Measurements from ENCODE around the gene CRYGN. TPM values are rescaled to one million over a fixed set of nuclear protein-coding genes. Genes with fewer than 3 reads are reported as not detected.

CRYGN gene
- total and polyA plus RNA-seq, 2 donors from 2014 or later, result 0.22 TPM; not detected in 1

DNA sequence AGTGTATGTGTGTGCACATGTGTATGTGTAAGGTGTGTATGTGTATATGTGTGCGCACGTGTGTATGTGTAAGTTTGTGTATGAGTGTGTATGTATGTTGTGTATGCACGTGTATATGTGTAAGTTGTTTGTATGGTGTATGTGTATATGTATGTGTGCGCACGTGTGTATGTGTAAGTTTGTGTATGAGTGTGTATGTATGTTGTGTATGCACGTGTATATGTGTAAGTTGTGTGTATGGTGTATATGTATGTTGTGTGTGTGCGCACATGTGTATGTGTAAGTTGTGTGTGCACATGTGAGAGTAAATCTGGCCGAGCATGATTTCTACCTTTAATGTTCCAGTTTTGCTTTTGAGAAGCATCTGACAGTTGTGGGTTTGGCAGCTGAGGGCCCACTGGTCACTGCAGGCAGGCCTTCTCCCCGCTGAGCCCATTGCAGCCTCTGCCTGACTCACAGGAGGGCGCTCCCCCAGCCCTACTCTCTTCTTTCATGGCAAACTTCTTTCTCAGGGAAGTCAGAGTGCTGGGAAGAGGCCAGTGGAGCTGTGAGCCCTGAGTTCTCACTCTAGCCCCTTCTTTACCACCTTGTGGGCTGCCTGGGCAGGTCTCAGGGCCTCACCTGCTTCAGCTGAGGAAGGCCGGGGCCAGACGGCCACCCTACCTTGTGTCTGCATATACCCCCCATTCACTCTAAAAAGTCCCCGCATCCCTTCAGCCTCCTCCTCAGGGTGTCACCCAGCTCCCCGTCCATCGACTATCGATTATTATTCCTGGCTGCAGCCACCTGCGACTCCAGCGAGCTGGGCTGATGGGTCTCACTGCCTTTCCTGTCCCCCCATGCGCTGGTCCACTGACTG is 41.3 kb downstream of the CRYGN start:
- H3K9ac ChIP-seq (ENCODE audit: low read length in 3 of 3), result no peak overlapping the region
- DNase-seq (peak in 1 of 5 donors; percentile 12), FAIRE-seq (no peak)
- peaks cover 0 to 3% (median 0%) of the 10 kb centered on the region in 3 donors for H3K9me3 ChIP-seq (ENCODE audit: control insufficient read depth in 2 of 3, insufficient read depth in 1 of 3, low read length in 3 of 3)
- TF ChIP-seq, protein P1, sequence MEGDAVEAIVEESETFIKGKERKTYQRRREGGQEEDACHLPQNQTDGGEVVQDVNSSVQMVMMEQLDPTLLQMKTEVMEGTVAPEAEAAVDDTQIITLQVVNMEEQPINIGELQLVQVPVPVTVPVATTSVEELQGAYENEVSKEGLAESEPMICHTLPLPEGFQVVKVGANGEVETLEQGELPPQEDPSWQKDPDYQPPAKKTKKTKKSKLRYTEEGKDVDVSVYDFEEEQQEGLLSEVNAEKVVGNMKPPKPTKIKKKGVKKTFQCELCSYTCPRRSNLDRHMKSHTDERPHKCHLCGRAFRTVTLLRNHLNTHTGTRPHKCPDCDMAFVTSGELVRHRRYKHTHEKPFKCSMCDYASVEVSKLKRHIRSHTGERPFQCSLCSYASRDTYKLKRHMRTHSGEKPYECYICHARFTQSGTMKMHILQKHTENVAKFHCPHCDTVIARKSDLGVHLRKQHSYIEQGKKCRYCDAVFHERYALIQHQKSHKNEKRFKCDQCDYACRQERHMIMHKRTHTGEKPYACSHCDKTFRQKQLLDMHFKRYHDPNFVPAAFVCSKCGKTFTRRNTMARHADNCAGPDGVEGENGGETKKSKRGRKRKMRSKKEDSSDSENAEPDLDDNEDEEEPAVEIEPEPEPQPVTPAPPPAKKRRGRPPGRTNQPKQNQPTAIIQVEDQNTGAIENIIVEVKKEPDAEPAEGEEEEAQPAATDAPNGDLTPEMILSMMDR (IDR thresholded peaks at IDR 0.05; ENCODE audit: borderline replicate concordance, extremely low read depth, insufficient read depth), result no peak
- H3K27me3 ChIP-seq (ENCODE audit: control insufficient read depth, insufficient read depth, low read length), result no peaks in the 10 kb centered on the region
- H3K36me3 ChIP-seq (ENCODE audit: control insufficient read depth in 2 of 3, insufficient read depth in 3 of 3, low read length in 3 of 3), result peaks cover 0 to 8% (median 0%) of the 10 kb centered on the region in 3 donors
- intact Hi-C loops (cut with DNase I), result no loop called here
- H3K27ac ChIP-seq (ENCODE audit: low read depth in 2 of 2, low read length in 2 of 2), result no peak overlapping the region
- peaks cover 0 to 4% (median 0%) of the 10 kb centered on the region in 3 donors for H3K4me1 ChIP-seq (ENCODE audit: control insufficient read depth in 2 of 3, insufficient read depth in 2 of 3, low read depth in 1 of 3, low read length in 3 of 3)
- no peak overlapping the region for H3K4me3 ChIP-seq (ENCODE audit: low read length in 3 of 3)

DNA sequence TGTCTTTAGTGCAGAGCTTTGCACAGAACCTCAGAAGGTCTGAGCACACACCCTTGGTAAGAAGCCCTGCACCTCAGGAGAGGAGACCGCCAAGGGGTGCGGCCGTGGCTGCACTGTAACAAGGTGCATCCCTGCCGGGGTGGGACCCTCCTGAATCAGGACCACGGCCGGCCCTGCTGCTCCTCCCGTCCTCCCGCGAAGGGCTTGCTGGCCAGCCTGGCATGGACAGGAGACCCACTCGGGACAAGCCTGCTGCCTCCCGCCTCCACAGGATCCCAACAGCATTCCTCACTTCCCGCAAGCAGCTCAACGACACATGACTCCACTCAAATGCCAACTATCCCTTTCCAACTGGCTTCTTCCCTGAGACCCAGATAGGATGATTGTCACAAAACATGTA is 42.9 kb downstream of the CRYGN start:
- intact Hi-C loops (cut with DNase I), result no loop called here
- no peak overlapping the region for H3K27ac ChIP-seq (ENCODE audit: low read depth in 2 of 2, low read length in 2 of 2)
- H3K4me3 ChIP-seq (ENCODE audit: low read length in 3 of 3), result no peak overlapping the region
- H3K36me3 ChIP-seq (ENCODE audit: control insufficient read depth in 2 of 3, insufficient read depth in 3 of 3, low read length in 3 of 3), result peaks cover 0 to 8% (median 0%) of the 10 kb centered on the region in 3 donors
- DNase-seq (peak in 1 of 5 donors; percentile 63), FAIRE-seq (no peak)
- TF ChIP-seq, protein P1 (IDR thresholded peaks at IDR 0.05; ENCODE audit: borderline replicate concordance, extremely low read depth, insufficient read depth), result no peak
- H3K27me3 ChIP-seq (ENCODE audit: control insufficient read depth, insufficient read depth, low read length), result no peaks in the 10 kb centered on the region
- H3K4me1 ChIP-seq (ENCODE audit: control insufficient read depth in 2 of 3, insufficient read depth in 2 of 3, low read depth in 1 of 3, low read length in 3 of 3), result peaks cover 0 to 4% (median 0%) of the 10 kb centered on the region in 3 donors
- H3K9ac ChIP-seq (ENCODE audit: low read length in 3 of 3), result no peak overlapping the region
- peaks cover 0 to 3% (median 0%) of the 10 kb centered on the region in 3 donors for H3K9me3 ChIP-seq (ENCODE audit: control insufficient read depth in 2 of 3, insufficient read depth in 1 of 3, low read length in 3 of 3)

DNA sequence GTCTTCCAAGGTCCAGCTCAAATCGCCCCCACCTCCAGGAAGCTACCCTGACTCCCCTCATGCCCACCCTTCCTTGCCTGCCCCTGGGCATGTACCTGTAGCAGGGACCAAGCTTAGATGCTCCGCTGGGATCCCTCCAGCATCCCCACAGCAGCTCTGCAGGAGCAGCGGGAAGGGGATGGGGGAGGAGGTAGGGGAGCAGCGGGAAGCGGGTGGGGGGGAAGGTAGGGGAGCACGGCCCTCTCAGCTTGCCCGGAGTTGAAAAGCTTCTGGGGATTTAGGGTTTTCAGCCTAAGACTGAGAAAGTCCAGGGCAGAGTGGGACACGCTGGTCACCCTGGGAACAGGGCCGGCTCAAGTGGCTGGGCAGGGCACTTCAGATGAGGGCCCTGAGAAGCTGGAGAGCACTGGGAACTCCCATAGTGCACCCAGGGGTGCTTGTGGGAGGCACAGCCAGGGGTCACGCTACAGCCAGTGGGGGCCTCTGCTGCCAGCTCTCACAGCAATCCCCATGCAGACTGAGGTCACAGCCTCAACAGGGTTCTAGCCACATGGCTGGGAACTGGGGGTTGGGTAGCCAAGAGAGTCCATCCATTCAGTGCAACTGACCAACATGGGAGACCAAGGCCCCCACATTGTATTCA is 43.5 kb downstream of the CRYGN start:
- intact Hi-C loops (cut with DNase I), result no loop called here
- Histone ChIP-seq H3K27me3 (ENCODE audit: control insufficient read depth, insufficient read depth, low read length) (no peaks in the 10 kb centered on the region), H3K9me3 (ENCODE audit: control insufficient read depth in 2 of 3, insufficient read depth in 1 of 3, low read length in 3 of 3) (peaks cover 0 to 3% (median 0%) of the 10 kb centered on the region in 3 donors), H3K4me3 (ENCODE audit: low read length in 3 of 3) (no peak overlapping the region), H3K9ac (ENCODE audit: low read length in 3 of 3) (no peak overlapping the region), H3K36me3 (ENCODE audit: control insufficient read depth in 2 of 3, insufficient read depth in 3 of 3, low read length in 3 of 3) (peaks cover 0 to 8% (median 0%) of the 10 kb centered on the region in 3 donors), H3K27ac (ENCODE audit: low read depth in 2 of 2, low read length in 2 of 2) (no peak overlapping the region), H3K4me1 (ENCODE audit: control insufficient read depth in 2 of 3, insufficient read depth in 2 of 3, low read depth in 1 of 3, low read length in 3 of 3) (peaks cover 0 to 4% (median 0%) of the 10 kb centered on the region in 3 donors)
- TF ChIP-seq, protein P1 (IDR thresholded peaks at IDR 0.05; ENCODE audit: borderline replicate concordance, extremely low read depth, insufficient read depth), result no peak
- no peak for FAIRE-seq
- peak in 1 of 5 donors; percentile 44 for DNase-seq
